ENCODE data around the gene KDM7A. TPM values are rescaled to one million over a fixed set of nuclear protein-coding genes. Genes with fewer than 3 reads are reported as not detected.

KDM7A gene
- total RNA-seq, 1 experiment from 2014 or later = 6.6 TPM

- no peak overlapping the region for H2BK120ac ChIP-seq (ENCODE audit: low read depth, low read length, poor library complexity, severe bottlenecking)
- no peak overlapping the region for H4K91ac ChIP-seq (ENCODE audit: insufficient read length, low read depth, low read length)
- TF ChIP-seq, protein P1, sequence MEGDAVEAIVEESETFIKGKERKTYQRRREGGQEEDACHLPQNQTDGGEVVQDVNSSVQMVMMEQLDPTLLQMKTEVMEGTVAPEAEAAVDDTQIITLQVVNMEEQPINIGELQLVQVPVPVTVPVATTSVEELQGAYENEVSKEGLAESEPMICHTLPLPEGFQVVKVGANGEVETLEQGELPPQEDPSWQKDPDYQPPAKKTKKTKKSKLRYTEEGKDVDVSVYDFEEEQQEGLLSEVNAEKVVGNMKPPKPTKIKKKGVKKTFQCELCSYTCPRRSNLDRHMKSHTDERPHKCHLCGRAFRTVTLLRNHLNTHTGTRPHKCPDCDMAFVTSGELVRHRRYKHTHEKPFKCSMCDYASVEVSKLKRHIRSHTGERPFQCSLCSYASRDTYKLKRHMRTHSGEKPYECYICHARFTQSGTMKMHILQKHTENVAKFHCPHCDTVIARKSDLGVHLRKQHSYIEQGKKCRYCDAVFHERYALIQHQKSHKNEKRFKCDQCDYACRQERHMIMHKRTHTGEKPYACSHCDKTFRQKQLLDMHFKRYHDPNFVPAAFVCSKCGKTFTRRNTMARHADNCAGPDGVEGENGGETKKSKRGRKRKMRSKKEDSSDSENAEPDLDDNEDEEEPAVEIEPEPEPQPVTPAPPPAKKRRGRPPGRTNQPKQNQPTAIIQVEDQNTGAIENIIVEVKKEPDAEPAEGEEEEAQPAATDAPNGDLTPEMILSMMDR (conservative IDR thresholded peaks at IDR 0.05) = no peak
- H2AK5ac ChIP-seq (ENCODE audit: insufficient read length, low read length) = no peak overlapping the region
- no peaks in the 10 kb centered on the region for H3K4me1 Mint-ChIP-seq
- H3K9me3 Mint-ChIP-seq = no peaks in the 10 kb centered on the region
- no peak overlapping the region for H3K56ac ChIP-seq (ENCODE audit: insufficient read length, low read depth, low read length)
- H3K79me1 ChIP-seq (ENCODE audit: insufficient read depth, low read depth, low read length, poor library complexity, severe bottlenecking) = no peaks in the 10 kb centered on the region
- no peak overlapping the region for H3K4ac ChIP-seq (ENCODE audit: low read depth, low read length)
- H3K9me3 ChIP-seq (ENCODE audit: control insufficient read depth, low read depth, low read length) = no peaks in the 10 kb centered on the region
- H3K27ac Mint-ChIP-seq = no peak overlapping the region
- no peak overlapping the region for H3T11ph ChIP-seq (ENCODE audit: low read length)
- H4K20me1 ChIP-seq (ENCODE audit: control insufficient read depth, insufficient read depth, insufficient read length) = no peaks in the 10 kb centered on the region
- no peaks in the 10 kb centered on the region for H3K27me3 ChIP-seq (ENCODE audit: insufficient read depth, low read length)
- no peak overlapping the region for H2AFZ ChIP-seq (ENCODE audit: low read length)
- H2BK12ac ChIP-seq (ENCODE audit: insufficient read length, low read depth, low read length) = no peak overlapping the region
- no peak overlapping the region for H2BK15ac ChIP-seq (ENCODE audit: low read depth, low read length)
- no peak overlapping the region for H3K9ac ChIP-seq (ENCODE audit: extremely low read depth, insufficient read length, low read length)
- H3K18ac ChIP-seq (ENCODE audit: insufficient read length, low read depth, low read length) = no peak overlapping the region
- H3K27me3 Mint-ChIP-seq (ENCODE audit: low read depth) = no peaks in the 10 kb centered on the region; the same call in 1 of the 2 replicates
- no peaks in the 10 kb centered on the region for H3K79me2 ChIP-seq (ENCODE audit: insufficient read depth, low read length)
- H4K5ac ChIP-seq (ENCODE audit: insufficient read length, low read depth, low read length) = no peak overlapping the region
- H3K4me1 ChIP-seq (ENCODE audit: insufficient read depth, low read length) = no peaks in the 10 kb centered on the region
- H2BK20ac ChIP-seq (ENCODE audit: low read depth, low read length, poor library complexity, severe bottlenecking) = no peak overlapping the region
- H3K23me2 ChIP-seq (ENCODE audit: insufficient read length, low read depth, low read length, poor library complexity, severe bottlenecking) = no peaks in the 10 kb centered on the region
- no peak overlapping the region for H3K14ac ChIP-seq (ENCODE audit: insufficient read depth, low read length)
- peaks cover 0 to 2% (median 0%) of the 10 kb centered on the region in 3 experiments; a peak in 2 of 7 replicates for H3K36me3 Mint-ChIP-seq (ENCODE audit: insufficient read depth in 1 of 3, low read depth in 3 of 3)
- no peak overlapping the region for H3K27ac ChIP-seq (ENCODE audit: insufficient read length, low read depth, low read length)
- DNase-seq = no peak
- H3K23ac ChIP-seq (ENCODE audit: insufficient read length, low read depth, low read length) = no peak overlapping the region
- no peak overlapping the region for H2BK5ac ChIP-seq (ENCODE audit: insufficient read length, low read length)
- H3K4me2 ChIP-seq (ENCODE audit: insufficient read depth, insufficient read length, low read length) = no peak overlapping the region
- no peak overlapping the region for H3K4me3 Mint-ChIP-seq
- H4K8ac ChIP-seq (replicated peaks; ENCODE audit: insufficient read length, low read depth, low read length) = no peak overlapping the region
Measured at GRCh38 chr7:140051820-140052219, 125.0 kb downstream of the KDM7A start.

All from H9 (cell line).